HepG2 (cell line): ENCODE results near the gene IFI30. TPM values are rescaled to one million over a fixed set of nuclear protein-coding genes. Genes with fewer than 3 reads are reported as not detected.

Experiments
- ATF2 ChIP-seq: sonication (generic); formaldehyde crosslinking; IDR thresholded peaks from 2 replicates; pipeline ENCODE4 v1.4.0; 2020; ENCODE audit warnings: missing genetic modification reagents
- ATM ChIP-seq: fragments of 450-650 bp; IDR thresholded peaks from 2 replicates; pipeline ENCODE4 v1.7.1; 2017; ENCODE audit warnings: mild to moderate bottlenecking, borderline replicate concordance
- CBX5 ChIP-seq: sonication (generic); formaldehyde crosslinking; IDR thresholded peaks from 2 replicates; pipeline ENCODE4 v1.4.0; 2020; ENCODE audit warnings: missing genetic modification reagents, borderline replicate concordance
- CENPBD1 ChIP-seq: sonication (generic); formaldehyde crosslinking; IDR thresholded peaks from 2 replicates; pipeline ENCODE4 v1.8.0; 2022; ENCODE audit warnings: missing genetic modification reagents, low read depth, mild to moderate bottlenecking, borderline replicate concordance
- FOXA1 ChIP-seq, 2 experiments: fragments of 450-650 bp in 1 of 2; sonication (generic) in 1 of 2; formaldehyde crosslinking in 1 of 2; IDR thresholded peaks; 2 replicates each; pipeline versions ENCODE4 v1.4.0 to v1.6.1; 2016 to 2020; ENCODE audit warnings: missing genetic modification reagents in 1 of 2
- FOXP1 ChIP-seq, 2 experiments: fragments of 450-650 bp in 1 of 2; IDR thresholded peaks; 2 replicates each; pipeline ENCODE4 v1.6.1; 2017 to 2018; ENCODE audit warnings: antibody characterized with exemption in 1 of 2
- FUBP1 ChIP-seq: sonication (generic); formaldehyde crosslinking; IDR thresholded peaks from 2 replicates; pipeline ENCODE4 v1.5.1; 2020; ENCODE audit warnings: missing genetic modification reagents, mild to moderate bottlenecking, borderline replicate concordance
- HHEX ChIP-seq: IDR thresholded peaks from 2 replicates; pipeline ENCODE4 v1.6.1; 2016; ENCODE audit warnings: control low read depth
- HNRNPL ChIP-seq: fragments of 200-400 bp; formaldehyde crosslinking; IDR thresholded peaks from 2 replicates; pipeline ENCODE4 v1.6.1; 2017; ENCODE audit warnings: mild to moderate bottlenecking, low read depth, low read length
- KLF16 ChIP-seq, 2 experiments: sonication (generic) in 1 of 2; formaldehyde crosslinking in 1 of 2; IDR thresholded peaks; 2 replicates each; pipeline versions ENCODE4 v1.6.1 to v1.8.0; 2016 to 2023; ENCODE audit warnings: missing genetic modification reagents in 2 of 2, missing compliant biosample characterization in 1 of 2
- MTA1 ChIP-seq: sonication (generic); formaldehyde crosslinking; IDR thresholded peaks from 2 replicates; pipeline ENCODE4 v1.4.0; 2020; ENCODE audit warnings: missing genetic modification reagents, mild to moderate bottlenecking, borderline replicate concordance
- PPARG ChIP-seq: conservative IDR thresholded peaks from 2 replicates; pipeline ENCODE4 v1.6.1; 2016; ENCODE audit warnings: missing biosample characterization, missing genetic modification reagents
- RXRA ChIP-seq: sonication (generic); formaldehyde crosslinking; IDR thresholded peaks from 2 replicates; pipeline ENCODE4 v1.5.1; 2020; ENCODE audit warnings: missing genetic modification reagents
- SAP130 ChIP-seq: IDR thresholded peaks from 2 replicates; pipeline ENCODE4 v1.6.1; 2016; ENCODE audit warnings: low read depth
- SP1 ChIP-seq, 2 experiments: fragments of 450-650 bp in 1 of 2; sonication (generic) in 1 of 2; formaldehyde crosslinking in 1 of 2; IDR thresholded peaks; 2 replicates each; pipeline versions ENCODE4 v1.4.0 to v1.6.1; 2016 to 2020; ENCODE audit warnings: missing genetic modification reagents in 1 of 2
- TBL1XR1 ChIP-seq: fragments of 150-350 bp; IDR thresholded peaks from 2 replicates; pipeline ENCODE4 v1.6.1; 2014; ENCODE audit warnings: borderline replicate concordance, low read length; ENCODE audit not compliant: partially characterized antibody
- ZNF329 ChIP-seq: sonication (generic); formaldehyde crosslinking; IDR thresholded peaks from 2 replicates; pipeline ENCODE4 v1.9.0; 2021; ENCODE audit warnings: low read depth, mild to moderate bottlenecking, missing genetic modification reagents
- ZNF552 ChIP-seq: sonication (generic); formaldehyde crosslinking; IDR thresholded peaks from 2 replicates; pipeline ENCODE4 v1.9.0; 2022; ENCODE audit warnings: missing genetic modification reagents, mild to moderate bottlenecking, borderline replicate concordance
- polyA plus RNA-seq, 8 experiments: library from polyadenylated mRNA; depleted of rRNA in 3 of 8; stranded (reverse) in 7 of 8; unstranded in 1 of 8; fragments of >200 nt; fragmentation: Illumina TruSeq in 4 of 8; extraction: Trizol in 4 of 8; gene quantifications; 2 replicates each; pipeline versions ENCODE4 v1.2.1 to v1.2.3, GENCODE V29; 2011 to 2016; ENCODE audit warnings: low read depth in 4 of 8, missing spikeins in 1 of 8, mixed read lengths in 1 of 8; ENCODE audit not compliant: insufficient read depth in 1 of 8
- total RNA-seq, 5 experiments: library from RNA; depleted of rRNA; stranded (reverse); fragments of >200 nt; fragmentation: Illumina TruSeq; extraction: Trizol; gene quantifications; 2 replicates each; pipeline ENCODE4 v1.2.3, GENCODE V29; 2016; ENCODE audit warnings: low read depth in 1 of 5

IFI30 gene
- total and polyA plus RNA-seq, 2 of the 13 experiments (the other 11 are each of a cell fraction or from before 2014, with no cell fraction given), result 25.0 to 79.4 TPM

- TF ChIP-seq SP1 (IDR thresholded peaks at IDR 0.05) (no peak), SP1 (CRISPR knock-in tag; IDR thresholded peaks at IDR 0.05) (no peak), FOXP1 (IDR thresholded peaks at IDR 0.05) (no peak), FOXP1 (CRISPR knock-in tag; IDR thresholded peaks at IDR 0.05) (no peak), ZNF552 (CRISPR knock-in tag) (no peak), FUBP1 (no peak), MTA1 (peak; percentile 48; the same call in 1 of the 2 replicates), ATM (no peak), KLF16 (CRISPR knock-in tag; IDR thresholded peaks at IDR 0.05) (no peak), FOXA1 (IDR thresholded peaks at IDR 0.05) (no peak), FOXA1 (CRISPR knock-in tag; IDR thresholded peaks at IDR 0.05) (no peak), TBL1XR1 (no peak), ATF2 (CRISPR knock-in tag) (no peak), HNRNPL (no peak), CBX5 (CRISPR knock-in tag) (no peak), CENPBD1 (no peak), RXRA (CRISPR knock-in tag) (0 out of 2 replicates have a peak, but pooled peaks have one; percentile 51), SAP130 (CRISPR knock-in tag) (peak; percentile 43; the same call in 1 of the 2 replicates), PPARG (CRISPR knock-in tag) (0 out of 2 replicates have a peak, but pooled peaks have one; percentile 49), HHEX (CRISPR knock-in tag) (no peak), ZNF329 (CRISPR knock-in tag) (no peak)
Observed at GRCh38 chr19:18221815-18222725, 48.5 kb downstream of the IFI30 start (continued).
